ENCODE data around the gene BOD1. TPM values are rescaled to one million over a fixed set of nuclear protein-coding genes. Genes with fewer than 3 reads are reported as not detected.

Gene BOD1
- total and polyA plus RNA-seq, 2 donors (not counting 3 experiments of a cell fraction or from before 2014, with no cell fraction given), result 57.6 to 62.4 TPM

GRCh38 chr5:173565491-173566072 is 50.9 kb downstream of the BOD1 start:
- Histone ChIP-seq H3K27me3 (ENCODE audit: control insufficient read depth in 2 of 2, insufficient read depth in 2 of 2, low read length in 2 of 2) (no peaks in the 10 kb centered on the region), H3K4me2 (ENCODE audit: insufficient read depth, low read length) (no peak overlapping the region), H2AFZ (ENCODE audit: low read depth, low read length) (no peak overlapping the region), H3K36me3 (ENCODE audit: control insufficient read depth in 2 of 2, extremely low read depth in 1 of 2, insufficient read depth in 2 of 2, low read length in 2 of 2) (no peaks in the 10 kb centered on the region), H3K4me3 (replicated peaks in 1 of 3; ENCODE audit: insufficient read depth in 1 of 3, low read depth in 1 of 3, low read length in 3 of 3) (no peak overlapping the region), H4K20me1 (replicated peaks; ENCODE audit: control insufficient read depth, extremely low read depth, insufficient read depth, low read length) (no peaks in the 10 kb centered on the region), H3K9ac (replicated peaks; ENCODE audit: extremely low read depth, insufficient read depth, low read length) (no peak overlapping the region), H3K4me1 (ENCODE audit: control insufficient read depth, extremely low read depth, insufficient read depth, low read length) (no peaks in the 10 kb centered on the region), H3K27ac (ENCODE audit: insufficient read depth, low read depth, low read length) (no peak overlapping the region), H3K9me3 (replicated peaks; ENCODE audit: control insufficient read depth, insufficient read depth, low read length) (no peaks in the 10 kb centered on the region), H3K9me1 (replicated peaks; ENCODE audit: control insufficient read depth, extremely low read depth, insufficient read depth, low read length) (no peaks in the 10 kb centered on the region), H3K79me2 (ENCODE audit: control insufficient read depth, insufficient read depth, low read length) (no peaks in the 10 kb centered on the region)
- intact Hi-C loops (cut with micrococcal nuclease), result no loop called here
- no TSS peak for BruUV-seq (replicated peaks)
- dilution Hi-C loops (cut with MboI; ENCODE audit: extremely low pct_ligation_motif_present, low sequenced_read_pairs), result no loop called here
- CTCF ChIA-PET, result interaction anchor here (1.0 kb wide), 1 partner anchor 271 kb away, joined by 4 read pairs; no protein-coding TSS in a partner anchor
- POLR2A ChIA-PET, result no interaction called here
- FAIRE-seq, result no peak
- DNase-seq (ENCODE audit: low read depth, low spot score), result no peak
- no peak for TF ChIP-seq POLR2A (IDR thresholded peaks at IDR 0.05; ENCODE audit: low read depth, low read length)
- TF ChIP-seq EZH2 (IDR thresholded peaks at IDR 0.05; ENCODE audit: borderline replicate concordance, low read depth, low read length, severe bottlenecking), result no peak
- TF ChIP-seq MYC (IDR thresholded peaks at IDR 0.05; ENCODE audit: low read depth, low read length), result no peak
- no peak for TF ChIP-seq GATA2 (IDR thresholded peaks at IDR 0.05; ENCODE audit: insufficient read depth, insufficient read length, low read depth, low read length)
- no peak for TF ChIP-seq FOS (IDR thresholded peaks at IDR 0.05; ENCODE audit: borderline replicate concordance, insufficient read depth, low read length)
- TF ChIP-seq, protein P1, sequence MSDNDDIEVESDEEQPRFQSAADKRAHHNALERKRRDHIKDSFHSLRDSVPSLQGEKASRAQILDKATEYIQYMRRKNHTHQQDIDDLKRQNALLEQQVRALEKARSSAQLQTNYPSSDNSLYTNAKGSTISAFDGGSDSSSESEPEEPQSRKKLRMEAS (IDR thresholded peaks at IDR 0.05; ENCODE audit: insufficient read depth, insufficient read length), result no peak
- TF ChIP-seq, protein P2, sequence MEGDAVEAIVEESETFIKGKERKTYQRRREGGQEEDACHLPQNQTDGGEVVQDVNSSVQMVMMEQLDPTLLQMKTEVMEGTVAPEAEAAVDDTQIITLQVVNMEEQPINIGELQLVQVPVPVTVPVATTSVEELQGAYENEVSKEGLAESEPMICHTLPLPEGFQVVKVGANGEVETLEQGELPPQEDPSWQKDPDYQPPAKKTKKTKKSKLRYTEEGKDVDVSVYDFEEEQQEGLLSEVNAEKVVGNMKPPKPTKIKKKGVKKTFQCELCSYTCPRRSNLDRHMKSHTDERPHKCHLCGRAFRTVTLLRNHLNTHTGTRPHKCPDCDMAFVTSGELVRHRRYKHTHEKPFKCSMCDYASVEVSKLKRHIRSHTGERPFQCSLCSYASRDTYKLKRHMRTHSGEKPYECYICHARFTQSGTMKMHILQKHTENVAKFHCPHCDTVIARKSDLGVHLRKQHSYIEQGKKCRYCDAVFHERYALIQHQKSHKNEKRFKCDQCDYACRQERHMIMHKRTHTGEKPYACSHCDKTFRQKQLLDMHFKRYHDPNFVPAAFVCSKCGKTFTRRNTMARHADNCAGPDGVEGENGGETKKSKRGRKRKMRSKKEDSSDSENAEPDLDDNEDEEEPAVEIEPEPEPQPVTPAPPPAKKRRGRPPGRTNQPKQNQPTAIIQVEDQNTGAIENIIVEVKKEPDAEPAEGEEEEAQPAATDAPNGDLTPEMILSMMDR (IDR thresholded peaks at IDR 0.05; ENCODE audit: extremely low read depth in 1 of 2, insufficient read depth in 1 of 2, low read depth in 1 of 2, low read length in 2 of 2), result no peak
- TF ChIP-seq POLR2AphosphoS5 (IDR thresholded peaks at IDR 0.05; ENCODE audit: insufficient read depth, low read depth, low read length), result no peak
- no peak for TF ChIP-seq JUN (IDR thresholded peaks at IDR 0.05; ENCODE audit: borderline replicate concordance, insufficient read depth, insufficient read length, low read depth)

All from endothelial cell of umbilical vein (primary cell).